ENCODE measurements around the gene ARF1.

GRCh38 chr1:228104526-228105269 lies 22.2 kb downstream of the ARF1 start:
- TF ChIP-seq CTCF (tag by site-specific recombination; IDR thresholded peaks at IDR 0.05) (no peak), FEZF1 (tag by site-specific recombination; IDR thresholded peaks at IDR 0.05) (no peak), ZNF426 (tag by site-specific recombination; IDR thresholded peaks at IDR 0.05) (no peak), ZNF274 (IDR thresholded peaks at IDR 0.05; ENCODE audit: low read length) (no peak), ZNF274 (tag by site-specific recombination; IDR thresholded peaks at IDR 0.05; ENCODE audit: borderline replicate concordance) (no peak), SETDB1 (IDR thresholded peaks at IDR 0.05; ENCODE audit: insufficient read length, low read length) (no peak), MZF1 (tag by site-specific recombination; IDR thresholded peaks at IDR 0.05; ENCODE audit: borderline replicate concordance) (no peak), ZNF155 (tag by site-specific recombination; IDR thresholded peaks at IDR 0.05) (no peak), ZNF335 (tag by site-specific recombination; conservative IDR thresholded peaks at IDR 0.05) (no peak), ZXDB (tag by site-specific recombination; IDR thresholded peaks at IDR 0.05) (no peak), ZSCAN23 (tag by site-specific recombination; IDR thresholded peaks at IDR 0.05) (no peak), ZNF140 (tag by site-specific recombination; IDR thresholded peaks at IDR 0.05) (no peak), ZNF624 (tag by site-specific recombination; IDR thresholded peaks at IDR 0.05) (no peak)
- TF ChIP-seq, protein P1, sequence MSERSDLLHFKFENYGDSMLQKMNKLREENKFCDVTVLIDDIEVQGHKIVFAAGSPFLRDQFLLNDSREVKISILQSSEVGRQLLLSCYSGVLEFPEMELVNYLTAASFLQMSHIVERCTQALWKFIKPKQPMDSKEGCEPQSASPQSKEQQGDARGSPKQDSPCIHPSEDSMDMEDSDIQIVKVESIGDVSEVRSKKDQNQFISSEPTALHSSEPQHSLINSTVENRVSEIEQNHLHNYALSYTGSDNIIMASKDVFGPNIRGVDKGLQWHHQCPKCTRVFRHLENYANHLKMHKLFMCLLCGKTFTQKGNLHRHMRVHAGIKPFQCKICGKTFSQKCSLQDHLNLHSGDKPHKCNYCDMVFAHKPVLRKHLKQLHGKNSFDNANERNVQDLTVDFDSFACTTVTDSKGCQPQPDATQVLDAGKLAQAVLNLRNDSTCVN (tag by site-specific recombination; optimal IDR thresholded peaks at IDR 0.05) = no peak
- TF ChIP-seq, protein P2, sequence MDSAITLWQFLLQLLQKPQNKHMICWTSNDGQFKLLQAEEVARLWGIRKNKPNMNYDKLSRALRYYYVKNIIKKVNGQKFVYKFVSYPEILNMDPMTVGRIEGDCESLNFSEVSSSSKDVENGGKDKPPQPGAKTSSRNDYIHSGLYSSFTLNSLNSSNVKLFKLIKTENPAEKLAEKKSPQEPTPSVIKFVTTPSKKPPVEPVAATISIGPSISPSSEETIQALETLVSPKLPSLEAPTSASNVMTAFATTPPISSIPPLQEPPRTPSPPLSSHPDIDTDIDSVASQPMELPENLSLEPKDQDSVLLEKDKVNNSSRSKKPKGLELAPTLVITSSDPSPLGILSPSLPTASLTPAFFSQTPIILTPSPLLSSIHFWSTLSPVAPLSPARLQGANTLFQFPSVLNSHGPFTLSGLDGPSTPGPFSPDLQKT (IDR thresholded peaks at IDR 0.05; ENCODE audit: borderline replicate concordance, low read depth, low read length) = no peak

Measured in HEK293 (cell line).